DMS53 (cell line): ENCODE results near the gene LRCH1.
"Not testable (repeated sequence)": the region's sequence is repeated elsewhere in the genome, so short reads cannot be mapped to it uniquely, and the experiment has no call there.

Experiments
- DNase-seq: peaks from one replicate; lab custom pipeline; 2025; lab: John Stamatoyannopoulos, UW

The LRCH1 gene

GRCh38 chr13:46753137-46753536 lies 200.2 kb downstream of the LRCH1 start:
- DNase-seq, result peak; percentile 77

- no peak for DNase-seq
Measured at GRCh38 chr13:46753917-46754316, 200.9 kb downstream of the LRCH1 start.

GRCh38 chr13:46754812-46755211 lies 201.8 kb downstream of the LRCH1 start:
- DNase-seq, result no peak

- DNase-seq, result not testable (repeated sequence)
Measured at GRCh38 chr13:46755508-46755907, 202.5 kb downstream of the LRCH1 start.

GRCh38 chr13:46756977-46757376 lies 204.0 kb downstream of the LRCH1 start:
- no peak for DNase-seq

- no peak for DNase-seq
Measured at GRCh38 chr13:46757640-46758039, 204.7 kb downstream of the LRCH1 start.

GRCh38 chr13:46759846-46760245 lies 206.9 kb downstream of the LRCH1 start:
- DNase-seq, result peak; percentile 21

GRCh38 chr13:46761174-46761573 lies 208.2 kb downstream of the LRCH1 start:
- DNase-seq, result no peak

- no peak for DNase-seq
Measured at GRCh38 chr13:46761866-46762265, 208.9 kb downstream of the LRCH1 start.

- not testable (repeated sequence) for DNase-seq
Measured at GRCh38 chr13:46769925-46770324, 217.0 kb downstream of the LRCH1 start.

GRCh38 chr13:46771693-46772092 lies 218.7 kb downstream of the LRCH1 start:
- no peak for DNase-seq

- DNase-seq, result no peak
Measured at GRCh38 chr13:46773541-46773940, 220.6 kb downstream of the LRCH1 start.

- no peak for DNase-seq
Measured at GRCh38 chr13:46775385-46776107, 222.6 kb downstream of the LRCH1 start.

- no peak for DNase-seq
Measured at GRCh38 chr13:46778095-46778494, 225.1 kb downstream of the LRCH1 start.

- no peak for DNase-seq
Measured at GRCh38 chr13:46778890-46779289, 225.9 kb downstream of the LRCH1 start.

GRCh38 chr13:46782066-46782465 lies 229.1 kb downstream of the LRCH1 start:
- no peak for DNase-seq

- no peak for DNase-seq
Measured at GRCh38 chr13:46782691-46783090, 229.7 kb downstream of the LRCH1 start.

- no peak for DNase-seq
Measured at GRCh38 chr13:46783504-46783903, 230.5 kb downstream of the LRCH1 start.

- no peak for DNase-seq
Measured at GRCh38 chr13:46795321-46795720, 242.4 kb downstream of the LRCH1 start.

GRCh38 chr13:46796129-46796514 lies 243.2 kb downstream of the LRCH1 start:
- no peak for DNase-seq

- peak; percentile 94 for DNase-seq
Measured at GRCh38 chr13:46796515-46797474, 243.8 kb downstream of the LRCH1 start, which contains the start of gene ESD. ESD (minus strand) TSS chr13:46797161; CDS start chr13:46791413, 5,748 bp downstream.

- peak; percentile 21 for DNase-seq
Measured at GRCh38 chr13:46797501-46798237, 244.7 kb downstream of the LRCH1 start.
